K562 (cell line): ENCODE data around the gene CD36.

ENCODE experiments used
- CEBPB ChIP-seq: fragments of 450-650 bp; IDR thresholded peaks from 2 replicates; pipeline ENCODE4 v1.6.1; 2016; ENCODE audit warnings: missing genetic modification characterization, missing compliant biosample characterization
- NR1H2 ChIP-seq: sonication (generic); formaldehyde crosslinking; IDR thresholded peaks from 2 replicates; pipeline ENCODE4 v1.4.0; 2020; ENCODE audit warnings: mild to moderate bottlenecking, missing genetic modification reagents
- RCOR1 ChIP-seq, 2 experiments: IDR thresholded peaks; 2 replicates each; pipeline ENCODE4 v1.6.1; 2012; ENCODE audit warnings: low read depth in 2 of 2, low read length in 2 of 2, borderline replicate concordance in 1 of 2, improper control_type of control experiment in 1 of 2
- ZC3H11A ChIP-seq: IDR thresholded peaks from 2 replicates; pipeline ENCODE4 v1.6.1; 2012; ENCODE audit warnings: low read depth, low read length, improper control_type of control experiment
- TF ChIP-seq, protein P1 (sequence below): fragments of 150-350 bp; IDR thresholded peaks from 2 replicates; pipeline ENCODE4 v1.6.1; 2014; ENCODE audit warnings: low read depth, mild to moderate bottlenecking, low read length, borderline replicate concordance
- TF ChIP-seq, protein P2 (sequence below), 3 experiments: IDR thresholded peaks in 2 of 3; conservative IDR thresholded peaks in 1 of 3; 2 replicates each; pipeline ENCODE4 v1.5.1; 2011 to 2012; ENCODE audit warnings: low read length in 3 of 3, mild to moderate bottlenecking in 3 of 3, control low read depth in 2 of 3, improper control_type of control experiment in 1 of 3, inconsistent platforms in 1 of 3, low read depth in 1 of 3, mixed read lengths in 1 of 3, moderate library complexity in 1 of 3; ENCODE audit not compliant: insufficient read depth in 2 of 3
- TF ChIP-seq, protein P3 (sequence below): sonication (generic); formaldehyde crosslinking; IDR thresholded peaks from 2 replicates; pipeline ENCODE4 v1.9.0; 2022; ENCODE audit warnings: mild to moderate bottlenecking, missing genetic modification reagents

- TF ChIP-seq, protein P1, sequence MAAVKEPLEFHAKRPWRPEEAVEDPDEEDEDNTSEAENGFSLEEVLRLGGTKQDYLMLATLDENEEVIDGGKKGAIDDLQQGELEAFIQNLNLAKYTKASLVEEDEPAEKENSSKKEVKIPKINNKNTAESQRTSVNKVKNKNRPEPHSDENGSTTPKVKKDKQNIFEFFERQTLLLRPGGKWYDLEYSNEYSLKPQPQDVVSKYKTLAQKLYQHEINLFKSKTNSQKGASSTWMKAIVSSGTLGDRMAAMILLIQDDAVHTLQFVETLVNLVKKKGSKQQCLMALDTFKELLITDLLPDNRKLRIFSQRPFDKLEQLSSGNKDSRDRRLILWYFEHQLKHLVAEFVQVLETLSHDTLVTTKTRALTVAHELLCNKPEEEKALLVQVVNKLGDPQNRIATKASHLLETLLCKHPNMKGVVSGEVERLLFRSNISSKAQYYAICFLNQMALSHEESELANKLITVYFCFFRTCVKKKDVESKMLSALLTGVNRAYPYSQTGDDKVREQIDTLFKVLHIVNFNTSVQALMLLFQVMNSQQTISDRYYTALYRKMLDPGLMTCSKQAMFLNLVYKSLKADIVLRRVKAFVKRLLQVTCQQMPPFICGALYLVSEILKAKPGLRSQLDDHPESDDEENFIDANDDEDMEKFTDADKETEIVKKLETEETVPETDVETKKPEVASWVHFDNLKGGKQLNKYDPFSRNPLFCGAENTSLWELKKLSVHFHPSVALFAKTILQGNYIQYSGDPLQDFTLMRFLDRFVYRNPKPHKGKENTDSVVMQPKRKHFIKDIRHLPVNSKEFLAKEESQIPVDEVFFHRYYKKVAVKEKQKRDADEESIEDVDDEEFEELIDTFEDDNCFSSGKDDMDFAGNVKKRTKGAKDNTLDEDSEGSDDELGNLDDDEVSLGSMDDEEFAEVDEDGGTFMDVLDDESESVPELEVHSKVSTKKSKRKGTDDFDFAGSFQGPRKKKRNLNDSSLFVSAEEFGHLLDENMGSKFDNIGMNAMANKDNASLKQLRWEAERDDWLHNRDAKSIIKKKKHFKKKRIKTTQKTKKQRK = no peak
- TF ChIP-seq NR1H2 (no peak), RCOR1 (IDR thresholded peaks at IDR 0.05; ENCODE audit: borderline replicate concordance in 1 of 2, low read depth in 2 of 2, low read length in 2 of 2) (no peak), CEBPB (tag) (no peak), ZC3H11A (no peak)
- TF ChIP-seq, protein P2, sequence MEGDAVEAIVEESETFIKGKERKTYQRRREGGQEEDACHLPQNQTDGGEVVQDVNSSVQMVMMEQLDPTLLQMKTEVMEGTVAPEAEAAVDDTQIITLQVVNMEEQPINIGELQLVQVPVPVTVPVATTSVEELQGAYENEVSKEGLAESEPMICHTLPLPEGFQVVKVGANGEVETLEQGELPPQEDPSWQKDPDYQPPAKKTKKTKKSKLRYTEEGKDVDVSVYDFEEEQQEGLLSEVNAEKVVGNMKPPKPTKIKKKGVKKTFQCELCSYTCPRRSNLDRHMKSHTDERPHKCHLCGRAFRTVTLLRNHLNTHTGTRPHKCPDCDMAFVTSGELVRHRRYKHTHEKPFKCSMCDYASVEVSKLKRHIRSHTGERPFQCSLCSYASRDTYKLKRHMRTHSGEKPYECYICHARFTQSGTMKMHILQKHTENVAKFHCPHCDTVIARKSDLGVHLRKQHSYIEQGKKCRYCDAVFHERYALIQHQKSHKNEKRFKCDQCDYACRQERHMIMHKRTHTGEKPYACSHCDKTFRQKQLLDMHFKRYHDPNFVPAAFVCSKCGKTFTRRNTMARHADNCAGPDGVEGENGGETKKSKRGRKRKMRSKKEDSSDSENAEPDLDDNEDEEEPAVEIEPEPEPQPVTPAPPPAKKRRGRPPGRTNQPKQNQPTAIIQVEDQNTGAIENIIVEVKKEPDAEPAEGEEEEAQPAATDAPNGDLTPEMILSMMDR (IDR thresholded peaks at IDR 0.05 in 2 of 3, conservative IDR thresholded peaks at IDR 0.05 in 1 of 3; ENCODE audit: insufficient read depth in 2 of 3, low read depth in 1 of 3, low read length in 3 of 3) = no peak
- TF ChIP-seq, protein P3, sequence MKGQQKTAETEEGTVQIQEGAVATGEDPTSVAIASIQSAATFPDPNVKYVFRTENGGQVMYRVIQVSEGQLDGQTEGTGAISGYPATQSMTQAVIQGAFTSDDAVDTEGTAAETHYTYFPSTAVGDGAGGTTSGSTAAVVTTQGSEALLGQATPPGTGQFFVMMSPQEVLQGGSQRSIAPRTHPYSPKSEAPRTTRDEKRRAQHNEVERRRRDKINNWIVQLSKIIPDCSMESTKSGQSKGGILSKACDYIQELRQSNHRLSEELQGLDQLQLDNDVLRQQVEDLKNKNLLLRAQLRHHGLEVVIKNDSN (CRISPR knock-in tag) = no peak
Observed at GRCh38 chr7:80660939-80661338, 22.5 kb downstream of the CD36 start.
